Sigmoid colon (tissue), 7 donors: ENCODE measurements around the gene PDCD7. TPM values are rescaled to one million over a fixed set of nuclear protein-coding genes. Genes with fewer than 3 reads are reported as not detected.
"Not testable (repeated sequence)": the region's sequence is repeated elsewhere in the genome, so short reads cannot be mapped to it uniquely, and the experiment has no call there.

ENCODE experiments used
- DNase-seq: peaks from one replicate; pipeline ENCODE4 v3.0.0-alpha.2; 2019
- H3K27ac ChIP-seq, 4 donors: fragments of 200-600 bp; sonication (generic); one replicate each; pipeline ENCODE4 v1.5.1; 2016 to 2019; ENCODE audit warnings: mild to moderate bottlenecking in 1 of 4
- H3K27me3 ChIP-seq, 3 donors: fragments of 200-600 bp; sonication (generic); one replicate each; pipeline ENCODE4 v1.5.1; 2019; ENCODE audit warnings: mild to moderate bottlenecking in 1 of 3
- H3K36me3 ChIP-seq, 4 donors: fragments of 200-600 bp; sonication (generic); one replicate each; pipeline ENCODE4 v1.5.1; 2016 to 2019
- H3K4me1 ChIP-seq, 4 donors: fragments of 200-600 bp; sonication (generic); one replicate each; pipeline ENCODE4 v1.5.1; 2017 to 2019
- H3K4me3 ChIP-seq, 4 donors: fragments of 200-600 bp; sonication (generic); one replicate each; pipeline ENCODE4 v1.5.1; 2017 to 2019; ENCODE audit warnings: mild to moderate bottlenecking in 2 of 4, moderate library complexity in 1 of 4
- H3K9me3 ChIP-seq, 4 donors: fragments of 200-600 bp in 3 of 4; sonication (generic) in 3 of 4; one replicate each; pipeline versions ENCODE4 v1.5.1 to v1.6.1; 2013 to 2019
- CTCF ChIP-seq, 4 experiments: fragments of 450-650 bp in 3 of 4; fragments of 200-600 bp in 1 of 4; IDR thresholded peaks; one replicate each; pipeline ENCODE4 v1.5.1; 2016 to 2019; ENCODE audit warnings: antibody characterized with exemption in 4 of 4, mild to moderate bottlenecking in 3 of 4, moderate library complexity in 2 of 4
- EP300 ChIP-seq, 4 donors: sonication (generic); formaldehyde crosslinking; IDR thresholded peaks; one replicate each; pipeline ENCODE4 v1.6.1; 2017; ENCODE audit warnings: antibody characterized with exemption in 4 of 4
- POLR2A ChIP-seq, 2 donors: fragments of 450-650 bp; IDR thresholded peaks; one replicate each; pipeline ENCODE4 v1.6.1; 2016; ENCODE audit warnings: antibody characterized with exemption in 2 of 2, mild to moderate bottlenecking in 2 of 2, moderate library complexity in 2 of 2
- POLR2AphosphoS5 ChIP-seq, 4 donors: sonication (generic); formaldehyde crosslinking; IDR thresholded peaks; one replicate each; pipeline ENCODE4 v1.6.1; 2017; ENCODE audit warnings: antibody characterized with exemption in 4 of 4
- WGBS, 2 donors: extraction: QIAGEN DNeasy Blood & Tissue Kit; methylation state at CpG; one replicate each; pipeline ENCODE4 v1.1.7; 2013; 5-methylcytosine and 5-hydroxymethylcytosine counted together
- intact Hi-C: fragments of 100-400 bp; cut with DNase I; formaldehyde crosslinking; loops from one replicate; pipeline ENCODE4 v1.15.1; 2023
- polyA plus RNA-seq, 3 donors: library from polyadenylated mRNA; stranded (reverse); fragments of 200-250 nt; gene quantifications; one replicate each; pipeline ENCODE4 v1.2.3, GENCODE V29; 2013
- total RNA-seq, 4 donors: library from RNA; depleted of rRNA; stranded (reverse); fragments of >200 nt; gene quantifications; one replicate each; pipeline ENCODE4 v1.1.0, GENCODE V29; 2016
- donor health status: healthy with polysubstance abuse.
- donor health status: Bipolar disorder and iron deficiency.
- donor health status: healthy.

Gene PDCD7
- total and polyA plus RNA-seq, 7 donors = 7.8 to 30.1 (median 20.4) TPM

GRCh38 chr15:65077291-65077980, 56.2 kb downstream of the PDCD7 start:
- Histone ChIP-seq H3K4me3 (no peak overlapping the region), H3K27ac (no peak overlapping the region), H3K36me3 (no peaks in the 10 kb centered on the region), H3K4me1 (peaks cover 0 to 41% (median 34%) of the 10 kb centered on the region in 4 donors), H3K27me3 (peaks cover 0 to 7% (median 0%) of the 10 kb centered on the region in 3 donors), H3K9me3 (no peaks in the 10 kb centered on the region)
- no peak for TF ChIP-seq POLR2A (IDR thresholded peaks at IDR 0.05)
- TF ChIP-seq POLR2AphosphoS5 (IDR thresholded peaks at IDR 0.05) = no peak
- TF ChIP-seq CTCF (IDR thresholded peaks at IDR 0.05) = no peak
- no peak for TF ChIP-seq EP300 (IDR thresholded peaks at IDR 0.05)
- 73 to 78% methylated on average over 85 of the region's 85 CpGs for WGBS, 2 donors
- DNase-seq = no peak
- intact Hi-C loops = no loop called here

- peaks cover 0 to 7% (median 0%) of the 10 kb centered on the region in 3 donors for H3K27me3 ChIP-seq
- no peak within 1 kb of the TSS for H3K4me3 ChIP-seq
- TF ChIP-seq POLR2AphosphoS5 (IDR thresholded peaks at IDR 0.05) (no peak), EP300 (IDR thresholded peaks at IDR 0.05) (no peak), CTCF (IDR thresholded peaks at IDR 0.05) (no peak), POLR2A (IDR thresholded peaks at IDR 0.05) (no peak)
- no peaks in the 10 kb centered on the region for H3K36me3 ChIP-seq
- H3K9me3 ChIP-seq = no peaks in the 10 kb centered on the region
- peak within 1 kb of the TSS in 1 of 4 donors; percentile 34 for H3K27ac ChIP-seq
- H3K4me1 ChIP-seq = peaks cover 0 to 41% (median 34%) of the 10 kb centered on the region in 4 donors
- no peak for DNase-seq
- intact Hi-C loops = no loop called here
- WGBS, 2 donors = 87 to 89% methylated on average over 73 of the region's 73 CpGs
Observed at GRCh38 chr15:65076486-65077290, 56.9 kb downstream of the PDCD7 start, which contains the start of gene KBTBD13. TSS of gene KBTBD13 (plus strand) at chr15:65076746. CDS start at chr15:65076816, 70 bp downstream.

GRCh38 chr15:65075607-65076395, 57.8 kb downstream of the PDCD7 start:
- not testable (repeated sequence) for H3K9me3 ChIP-seq

GRCh38 chr15:65074946-65075345, 58.7 kb downstream of the PDCD7 start:
- H3K27ac ChIP-seq, intact Hi-C loops, H3K36me3 ChIP-seq, H3K4me3 ChIP-seq, DNase-seq, H3K27me3 ChIP-seq, H3K9me3 ChIP-seq: not testable (repeated sequence)
- WGBS, 2 donors = 90 to 96% methylated on average over 20 of the region's 22 CpGs
- H3K4me1 ChIP-seq = peaks cover 0 to 48% (median 44%) of the 10 kb centered on the region in 4 donors

More at GRCh38 chr15:65075607-65076395, 57.8 kb downstream of the PDCD7 start:
- H3K36me3 ChIP-seq, intact Hi-C loops, H3K4me3 ChIP-seq, H3K27me3 ChIP-seq, DNase-seq: not testable (repeated sequence)
- WGBS, 2 donors = 67 to 90% methylated on average over 12 of the region's 12 CpGs
- peak overlapping the region in 1 of 4 donors; percentile 34 for H3K27ac ChIP-seq
- peaks cover 0 to 41% (median 36%) of the 10 kb centered on the region in 4 donors for H3K4me1 ChIP-seq

GRCh38 chr15:65072617-65073016, 61.0 kb downstream of the PDCD7 start:
- H3K36me3 ChIP-seq = no peaks in the 10 kb centered on the region
- 91 to 92% methylated on average over 3 of the region's 3 CpGs for WGBS, 2 donors
- peak overlapping the region; percentile 83 to 96 (median 94) for H3K27ac ChIP-seq
- TF ChIP-seq EP300 (IDR thresholded peaks at IDR 0.05) (no peak), POLR2A (IDR thresholded peaks at IDR 0.05) (no peak), CTCF (IDR thresholded peaks at IDR 0.05) (no peak), POLR2AphosphoS5 (IDR thresholded peaks at IDR 0.05) (no peak)
- no peak overlapping the region for H3K4me3 ChIP-seq
- intact Hi-C loops = no loop called here
- no peaks in the 10 kb centered on the region for H3K9me3 ChIP-seq
- peaks cover 0 to 64% (median 61%) of the 10 kb centered on the region in 4 donors for H3K4me1 ChIP-seq
- H3K27me3 ChIP-seq = peaks cover 0 to 7% (median 0%) of the 10 kb centered on the region in 3 donors
- DNase-seq = no peak
